WTC11 (cell line): Measurements from ENCODE around the gene ECI1. TPM values are rescaled to one million over a fixed set of nuclear protein-coding genes. Genes with fewer than 3 reads are reported as not detected.

Experiments used
- ATAC-seq: fragments of 200-7000 bp; cut with Tn5 transposase; 2 replicates; pipeline ENCODE4 v1.10.0; 2021; ENCODE audit warnings: mild to moderate bottlenecking, moderate library complexity
- CTCF ChIA-PET: fragments of 300-600 bp; sonication (Branson Sonifier 250); formaldehyde crosslinking; loops from one replicate; lab custom pipeline; 2021; ENCODE audit warnings: antibody characterized with exemption; lab: Charles Lee
- POLR2A ChIA-PET: fragments of 350-600 bp; sonication (Branson Sonifier 250); formaldehyde crosslinking; loops from one replicate; lab custom pipeline; 2021; ENCODE audit warnings: antibody characterized with exemption; lab: Charles Lee
- DNase-seq: peaks from one replicate; pipeline ENCODE4 v3.0.0; 2021; ENCODE audit warnings: low spot score
- H3K27ac Mint-ChIP-seq: 2 replicates; pipeline ENCODE4 v1.8.0; 2021; ENCODE audit warnings: mixed read lengths
- H3K27me3 Mint-ChIP-seq: 2 replicates; pipeline ENCODE4 v1.8.0; 2021; ENCODE audit warnings: low read depth, mild to moderate bottlenecking, moderate library complexity, mixed read lengths
- H3K36me3 Mint-ChIP-seq: 2 replicates; pipeline ENCODE4 v1.8.0; 2021; ENCODE audit warnings: mixed read lengths
- H3K4me1 Mint-ChIP-seq: 2 replicates; pipeline ENCODE4 v1.8.0; 2022; ENCODE audit warnings: mixed read lengths
- H3K4me3 Mint-ChIP-seq: 2 replicates; pipeline ENCODE4 v1.8.0; 2021; ENCODE audit warnings: mild to moderate bottlenecking, moderate library complexity, mixed read lengths
- H3K9me3 Mint-ChIP-seq: 2 replicates; pipeline ENCODE4 v1.8.0; 2021; ENCODE audit warnings: mixed read lengths
- ELF4 ChIP-seq: sonication (generic); formaldehyde crosslinking; IDR thresholded peaks from 2 replicates; pipeline ENCODE4 v1.8.1; 2022; ENCODE audit warnings: low read depth, mild to moderate bottlenecking, moderate library complexity, missing genetic modification reagents
- ETV6 ChIP-seq: sonication (generic); formaldehyde crosslinking; IDR thresholded peaks from 2 replicates; pipeline ENCODE4 v1.8.1; 2022; ENCODE audit warnings: mild to moderate bottlenecking, missing genetic modification reagents
- IRF2 ChIP-seq: sonication (generic); formaldehyde crosslinking; IDR thresholded peaks from 2 replicates; pipeline ENCODE4 v1.8.0; 2022; ENCODE audit warnings: low read depth, missing genetic modification reagents, borderline replicate concordance
- MYBL2 ChIP-seq: sonication (generic); formaldehyde crosslinking; IDR thresholded peaks from 2 replicates; pipeline ENCODE4 v1.8.1; 2023; ENCODE audit warnings: mild to moderate bottlenecking, moderate library complexity, missing genetic modification reagents
- RORB ChIP-seq: fragments of 250-450 bp; sonication (Bioruptor Pico); IDR thresholded peaks from 2 replicates; pipeline ENCODE4 v1.9.0; 2021; ENCODE audit warnings: mild to moderate bottlenecking
- ZNF263 ChIP-seq: sonication (generic); formaldehyde crosslinking; IDR thresholded peaks from 2 replicates; pipeline ENCODE4 v1.8.1; 2022; ENCODE audit warnings: low read depth, mild to moderate bottlenecking, moderate library complexity, missing genetic modification reagents
- ZNF671 ChIP-seq: fragments of 250-450 bp; sonication (Bioruptor Pico); IDR thresholded peaks from 2 replicates; pipeline ENCODE4 v1.8.0; 2021; ENCODE audit warnings: mild to moderate bottlenecking
- total RNA-seq: library from RNA; stranded (reverse); gene quantifications from 3 replicates; pipeline ENCODE4 v1.2.3, GENCODE V29; 2021
- TF ChIP-seq, protein P1 (sequence below): sonication (generic); formaldehyde crosslinking; IDR thresholded peaks from 2 replicates; pipeline ENCODE4 v1.8.1; 2023; ENCODE audit warnings: mild to moderate bottlenecking, missing genetic modification reagents, borderline replicate concordance
- TF ChIP-seq, protein P2 (sequence below): fragments of 250-450 bp; sonication (Bioruptor Pico); IDR thresholded peaks from 2 replicates; pipeline ENCODE4 v1.9.0; 2021; ENCODE audit warnings: mild to moderate bottlenecking
- TF ChIP-seq, protein P3 (sequence below): fragments of 250-450 bp; sonication (Bioruptor Pico); IDR thresholded peaks from 2 replicates; pipeline ENCODE4 v1.8.0; 2021; ENCODE audit warnings: mild to moderate bottlenecking
- TF ChIP-seq, protein P4 (sequence below): sonication (generic); formaldehyde crosslinking; IDR thresholded peaks from 2 replicates; pipeline ENCODE4 v1.8.1; 2023; ENCODE audit warnings: mild to moderate bottlenecking, missing genetic modification reagents, moderate library complexity
- TF ChIP-seq, protein P5 (sequence below): sonication (generic); formaldehyde crosslinking; conservative IDR thresholded peaks from 2 replicates; pipeline ENCODE4 v1.8.1; 2023; ENCODE audit warnings: mild to moderate bottlenecking, low read depth, missing genetic modification reagents, moderate library complexity
- TF ChIP-seq, protein P6 (sequence below): fragments of 250-450 bp; sonication (Bioruptor Pico); conservative IDR thresholded peaks from 2 replicates; pipeline ENCODE4 v1.9.0; 2021; ENCODE audit warnings: mild to moderate bottlenecking

ECI1 gene
- total RNA-seq, 1 experiment from 2014 or later = 100 TPM

DNA sequence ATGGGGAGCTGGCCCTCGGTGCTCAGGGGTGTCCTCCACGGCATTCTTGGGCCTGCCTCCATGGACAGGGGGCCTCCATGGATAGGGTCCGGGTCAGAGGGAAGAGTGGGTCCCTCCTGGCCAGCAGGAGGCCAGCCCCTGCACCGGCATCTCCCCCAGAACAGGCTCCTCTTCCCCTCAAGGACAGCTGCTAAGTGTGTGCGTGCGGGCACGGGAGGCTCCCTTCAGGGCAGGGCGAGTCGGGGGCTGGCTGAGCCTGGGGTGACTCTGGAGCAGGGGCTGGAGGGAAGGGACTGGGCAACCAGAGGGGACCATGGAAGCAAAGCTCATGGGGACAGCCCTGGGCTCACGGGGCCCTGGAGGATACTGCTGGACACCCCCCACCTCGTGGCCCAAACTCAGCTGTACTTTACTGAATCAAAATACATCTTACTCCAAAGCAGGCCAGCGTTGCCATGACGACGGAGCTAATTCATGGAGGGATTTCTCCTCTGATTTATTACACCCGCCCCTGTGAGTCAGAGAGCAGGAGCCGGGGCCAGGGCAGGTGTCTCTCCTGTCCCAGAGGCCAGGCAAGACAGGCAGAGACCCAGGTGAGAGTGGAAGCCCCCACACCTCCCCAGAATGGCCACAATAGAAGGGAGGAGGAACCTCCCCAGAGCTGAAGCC is 57.1 kb downstream of the ECI1 start:
- no peak for TF ChIP-seq MYBL2 (CRISPR knock-in tag)
- ATAC-seq (no peak), DNase-seq (no peak)
- POLR2A ChIA-PET = interaction anchor here (0.7 to 1.9 kb wide), 3 partner anchors 17 to 95 kb away, joined by 3 to 12 read pairs (median 5); partner anchors contain the start of genes BRICD5 and ECI1
- Mint-ChIP-seq H3K27ac (no peak overlapping the region), H3K27me3 (peaks cover 24% of the 10 kb centered on the region), H3K4me1 (peaks cover 4% of the 10 kb centered on the region; the same call in 1 of the 2 replicates), H3K4me3 (no peak overlapping the region), H3K9me3 (no peaks in the 10 kb centered on the region), H3K36me3 (no peaks in the 10 kb centered on the region)
- CTCF ChIA-PET = interaction anchor here (0.6 to 3.5 kb wide), 39 partner anchors 9 to 343 kb away, joined by 3 to 62 read pairs (median 4); partner anchors contain the start of genes AMDHD2, BRICD5, CCNF and DNASE1L2

DNA sequence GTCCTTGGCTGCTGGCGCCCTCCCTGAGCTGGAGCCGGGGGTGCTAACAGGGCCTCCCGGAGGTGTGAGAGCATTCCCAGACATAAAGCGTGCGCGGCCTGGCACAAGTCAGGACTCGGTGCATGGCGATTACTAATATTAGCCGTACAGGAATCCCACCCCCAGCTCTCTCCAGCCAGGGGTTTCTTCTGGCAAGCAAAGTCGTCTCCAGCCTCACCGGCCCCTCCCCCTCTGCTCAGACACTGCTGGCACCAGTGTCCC is 60.0 kb downstream of the ECI1 start:
- Mint-ChIP-seq H3K4me3 (no peak overlapping the region), H3K27ac (no peak overlapping the region), H3K4me1 (peaks cover 4% of the 10 kb centered on the region; the same call in 1 of the 2 replicates), H3K9me3 (no peaks in the 10 kb centered on the region), H3K36me3 (no peaks in the 10 kb centered on the region), H3K27me3 (no peaks in the 10 kb centered on the region; the same call in 1 of the 2 replicates)
- ATAC-seq (no peak), DNase-seq (no peak)
- ChIA-PET POLR2A (no interaction called here), CTCF (no interaction called here)
- TF ChIP-seq, protein P1, sequence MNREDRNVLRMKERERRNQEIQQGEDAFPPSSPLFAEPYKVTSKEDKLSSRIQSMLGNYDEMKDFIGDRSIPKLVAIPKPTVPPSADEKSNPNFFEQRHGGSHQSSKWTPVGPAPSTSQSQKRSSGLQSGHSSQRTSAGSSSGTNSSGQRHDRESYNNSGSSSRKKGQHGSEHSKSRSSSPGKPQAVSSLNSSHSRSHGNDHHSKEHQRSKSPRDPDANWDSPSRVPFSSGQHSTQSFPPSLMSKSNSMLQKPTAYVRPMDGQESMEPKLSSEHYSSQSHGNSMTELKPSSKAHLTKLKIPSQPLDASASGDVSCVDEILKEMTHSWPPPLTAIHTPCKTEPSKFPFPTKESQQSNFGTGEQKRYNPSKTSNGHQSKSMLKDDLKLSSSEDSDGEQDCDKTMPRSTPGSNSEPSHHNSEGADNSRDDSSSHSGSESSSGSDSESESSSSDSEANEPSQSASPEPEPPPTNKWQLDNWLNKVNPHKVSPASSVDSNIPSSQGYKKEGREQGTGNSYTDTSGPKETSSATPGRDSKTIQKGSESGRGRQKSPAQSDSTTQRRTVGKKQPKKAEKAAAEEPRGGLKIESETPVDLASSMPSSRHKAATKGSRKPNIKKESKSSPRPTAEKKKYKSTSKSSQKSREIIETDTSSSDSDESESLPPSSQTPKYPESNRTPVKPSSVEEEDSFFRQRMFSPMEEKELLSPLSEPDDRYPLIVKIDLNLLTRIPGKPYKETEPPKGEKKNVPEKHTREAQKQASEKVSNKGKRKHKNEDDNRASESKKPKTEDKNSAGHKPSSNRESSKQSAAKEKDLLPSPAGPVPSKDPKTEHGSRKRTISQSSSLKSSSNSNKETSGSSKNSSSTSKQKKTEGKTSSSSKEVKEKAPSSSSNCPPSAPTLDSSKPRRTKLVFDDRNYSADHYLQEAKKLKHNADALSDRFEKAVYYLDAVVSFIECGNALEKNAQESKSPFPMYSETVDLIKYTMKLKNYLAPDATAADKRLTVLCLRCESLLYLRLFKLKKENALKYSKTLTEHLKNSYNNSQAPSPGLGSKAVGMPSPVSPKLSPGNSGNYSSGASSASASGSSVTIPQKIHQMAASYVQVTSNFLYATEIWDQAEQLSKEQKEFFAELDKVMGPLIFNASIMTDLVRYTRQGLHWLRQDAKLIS (CRISPR knock-in tag) = no peak
- no peak for TF ChIP-seq ZNF671
- no peak for TF ChIP-seq ETV6 (CRISPR knock-in tag)
- TF ChIP-seq, protein P2, sequence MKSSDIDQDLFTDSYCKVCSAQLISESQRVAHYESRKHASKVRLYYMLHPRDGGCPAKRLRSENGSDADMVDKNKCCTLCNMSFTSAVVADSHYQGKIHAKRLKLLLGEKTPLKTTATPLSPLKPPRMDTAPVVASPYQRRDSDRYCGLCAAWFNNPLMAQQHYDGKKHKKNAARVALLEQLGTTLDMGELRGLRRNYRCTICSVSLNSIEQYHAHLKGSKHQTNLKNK = no peak
- no peak for TF ChIP-seq ZNF263 (CRISPR knock-in tag)
- TF ChIP-seq, protein P3, sequence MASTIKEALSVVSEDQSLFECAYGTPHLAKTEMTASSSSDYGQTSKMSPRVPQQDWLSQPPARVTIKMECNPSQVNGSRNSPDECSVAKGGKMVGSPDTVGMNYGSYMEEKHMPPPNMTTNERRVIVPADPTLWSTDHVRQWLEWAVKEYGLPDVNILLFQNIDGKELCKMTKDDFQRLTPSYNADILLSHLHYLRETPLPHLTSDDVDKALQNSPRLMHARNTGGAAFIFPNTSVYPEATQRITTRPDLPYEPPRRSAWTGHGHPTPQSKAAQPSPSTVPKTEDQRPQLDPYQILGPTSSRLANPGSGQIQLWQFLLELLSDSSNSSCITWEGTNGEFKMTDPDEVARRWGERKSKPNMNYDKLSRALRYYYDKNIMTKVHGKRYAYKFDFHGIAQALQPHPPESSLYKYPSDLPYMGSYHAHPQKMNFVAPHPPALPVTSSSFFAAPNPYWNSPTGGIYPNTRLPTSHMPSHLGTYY (CRISPR knock-in tag) = no peak
- TF ChIP-seq, protein P4, sequence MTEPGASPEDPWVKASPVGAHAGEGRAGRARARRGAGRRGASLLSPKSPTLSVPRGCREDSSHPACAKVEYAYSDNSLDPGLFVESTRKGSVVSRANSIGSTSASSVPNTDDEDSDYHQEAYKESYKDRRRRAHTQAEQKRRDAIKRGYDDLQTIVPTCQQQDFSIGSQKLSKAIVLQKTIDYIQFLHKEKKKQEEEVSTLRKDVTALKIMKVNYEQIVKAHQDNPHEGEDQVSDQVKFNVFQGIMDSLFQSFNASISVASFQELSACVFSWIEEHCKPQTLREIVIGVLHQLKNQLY (CRISPR knock-in tag) = no peak
- TF ChIP-seq RORB = no peak

DNA sequence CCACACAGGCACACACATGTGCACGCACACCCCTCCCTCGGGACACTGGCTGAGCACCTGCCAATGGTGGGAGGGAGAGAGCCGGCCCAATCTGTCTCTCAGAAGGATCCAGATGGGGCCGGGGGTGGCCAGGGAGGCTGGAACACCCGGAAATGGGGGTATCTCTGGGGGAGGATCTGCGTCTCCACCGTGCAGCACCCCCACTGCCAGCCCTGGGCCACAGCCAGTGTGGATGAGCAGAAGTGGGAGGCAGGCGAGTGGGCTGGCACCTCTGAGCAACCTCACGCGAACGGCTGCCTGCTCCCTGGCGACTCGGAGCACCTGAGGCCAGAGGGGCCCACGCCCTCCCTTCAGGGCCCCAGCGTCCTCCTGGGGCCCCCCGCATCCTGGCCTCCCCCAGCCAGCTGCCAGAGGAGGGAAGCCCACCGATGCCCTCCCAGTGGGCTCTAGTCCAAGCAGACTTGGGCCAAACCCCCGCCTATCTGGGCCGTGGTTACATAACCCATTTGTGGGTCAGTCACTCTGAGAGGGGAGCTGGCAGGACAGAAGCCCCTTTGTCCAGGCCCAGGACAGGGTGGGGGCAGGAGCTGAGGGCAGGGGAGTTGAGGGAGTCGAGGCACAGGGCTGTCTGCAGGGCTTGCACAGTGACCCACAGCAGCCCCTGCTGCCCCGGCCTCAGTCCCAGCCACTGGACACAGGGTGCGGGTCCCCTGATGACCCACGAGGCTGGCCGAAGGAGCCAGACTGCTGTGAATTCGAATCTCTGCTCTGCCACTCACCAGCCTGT is 60.5 kb downstream of the ECI1 start:
- Mint-ChIP-seq H3K4me1 (peaks cover 4% of the 10 kb centered on the region; the same call in 1 of the 2 replicates), H3K9me3 (no peaks in the 10 kb centered on the region), H3K27ac (no peak overlapping the region), H3K36me3 (no peaks in the 10 kb centered on the region), H3K27me3 (no peaks in the 10 kb centered on the region; the same call in 1 of the 2 replicates), H3K4me3 (no peak overlapping the region)
- ChIA-PET CTCF (no interaction called here), POLR2A (no interaction called here)
- ATAC-seq = no peak
- no peak for DNase-seq
- no peak for TF ChIP-seq IRF2
- TF ChIP-seq ELF4 (CRISPR knock-in tag) = no peak
- TF ChIP-seq, protein P5, sequence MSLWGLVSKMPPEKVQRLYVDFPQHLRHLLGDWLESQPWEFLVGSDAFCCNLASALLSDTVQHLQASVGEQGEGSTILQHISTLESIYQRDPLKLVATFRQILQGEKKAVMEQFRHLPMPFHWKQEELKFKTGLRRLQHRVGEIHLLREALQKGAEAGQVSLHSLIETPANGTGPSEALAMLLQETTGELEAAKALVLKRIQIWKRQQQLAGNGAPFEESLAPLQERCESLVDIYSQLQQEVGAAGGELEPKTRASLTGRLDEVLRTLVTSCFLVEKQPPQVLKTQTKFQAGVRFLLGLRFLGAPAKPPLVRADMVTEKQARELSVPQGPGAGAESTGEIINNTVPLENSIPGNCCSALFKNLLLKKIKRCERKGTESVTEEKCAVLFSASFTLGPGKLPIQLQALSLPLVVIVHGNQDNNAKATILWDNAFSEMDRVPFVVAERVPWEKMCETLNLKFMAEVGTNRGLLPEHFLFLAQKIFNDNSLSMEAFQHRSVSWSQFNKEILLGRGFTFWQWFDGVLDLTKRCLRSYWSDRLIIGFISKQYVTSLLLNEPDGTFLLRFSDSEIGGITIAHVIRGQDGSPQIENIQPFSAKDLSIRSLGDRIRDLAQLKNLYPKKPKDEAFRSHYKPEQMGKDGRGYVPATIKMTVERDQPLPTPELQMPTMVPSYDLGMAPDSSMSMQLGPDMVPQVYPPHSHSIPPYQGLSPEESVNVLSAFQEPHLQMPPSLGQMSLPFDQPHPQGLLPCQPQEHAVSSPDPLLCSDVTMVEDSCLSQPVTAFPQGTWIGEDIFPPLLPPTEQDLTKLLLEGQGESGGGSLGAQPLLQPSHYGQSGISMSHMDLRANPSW (CRISPR knock-in tag) = no peak
- TF ChIP-seq, protein P6, sequence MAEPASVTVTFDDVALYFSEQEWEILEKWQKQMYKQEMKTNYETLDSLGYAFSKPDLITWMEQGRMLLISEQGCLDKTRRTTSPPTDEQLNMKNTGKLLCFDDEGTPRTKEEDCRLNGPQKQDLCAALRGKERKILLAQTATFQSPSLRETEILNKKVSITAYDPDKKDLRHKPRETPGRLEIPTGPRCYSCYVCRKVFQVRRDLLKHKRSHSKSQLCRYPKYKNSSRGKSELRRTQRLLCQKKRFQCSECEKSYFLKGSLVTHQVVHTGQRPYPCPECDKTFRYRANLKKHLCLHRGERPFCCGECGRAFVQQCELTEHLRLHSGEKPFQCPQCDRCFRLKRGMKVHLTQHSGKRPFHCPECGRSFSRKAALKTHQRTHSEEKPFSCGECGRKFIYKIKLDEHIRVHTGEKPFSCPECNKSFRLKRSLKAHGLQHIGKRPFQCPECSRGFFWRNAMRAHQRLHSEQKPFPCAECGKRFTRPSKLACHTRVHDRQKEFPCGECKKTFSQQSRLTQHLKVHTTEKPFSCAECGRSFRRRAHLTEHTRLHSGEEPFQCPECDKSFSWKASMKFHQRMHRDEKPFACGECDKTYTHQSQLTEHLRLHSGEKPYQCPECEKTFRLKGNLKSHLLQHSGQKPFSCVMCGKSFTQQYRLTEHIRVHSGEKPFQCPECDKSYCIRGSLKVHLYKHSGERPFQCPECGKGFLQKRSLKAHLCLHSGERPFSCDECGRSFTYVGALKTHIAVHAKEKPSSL (CRISPR knock-in tag) = no peak
